Gastrocnemius medialis (tissue), 4 donors: ENCODE measurements around the gene C1orf116.

ENCODE experiments used
- POLR2A ChIP-seq, 2 donors: fragments of 450-650 bp; IDR thresholded peaks; one replicate each; pipeline ENCODE4 v1.6.1; 2017; ENCODE audit warnings: antibody characterized with exemption in 2 of 2, mild to moderate bottlenecking in 2 of 2, moderate library complexity in 2 of 2
- TF ChIP-seq, protein P1 (sequence below), 5 experiments: fragments of 450-650 bp in 3 of 5; fragments of 200-600 bp in 2 of 5; sonication (generic) in 2 of 5; IDR thresholded peaks in 4 of 5; conservative IDR thresholded peaks in 1 of 5; 1 replicate in 4 of 5; 2 replicates in 1 of 5; pipeline ENCODE4 v1.5.1; 2016 to 2019; ENCODE audit warnings: antibody characterized with exemption in 5 of 5, mild to moderate bottlenecking in 3 of 5, moderate library complexity in 3 of 5

DNA sequence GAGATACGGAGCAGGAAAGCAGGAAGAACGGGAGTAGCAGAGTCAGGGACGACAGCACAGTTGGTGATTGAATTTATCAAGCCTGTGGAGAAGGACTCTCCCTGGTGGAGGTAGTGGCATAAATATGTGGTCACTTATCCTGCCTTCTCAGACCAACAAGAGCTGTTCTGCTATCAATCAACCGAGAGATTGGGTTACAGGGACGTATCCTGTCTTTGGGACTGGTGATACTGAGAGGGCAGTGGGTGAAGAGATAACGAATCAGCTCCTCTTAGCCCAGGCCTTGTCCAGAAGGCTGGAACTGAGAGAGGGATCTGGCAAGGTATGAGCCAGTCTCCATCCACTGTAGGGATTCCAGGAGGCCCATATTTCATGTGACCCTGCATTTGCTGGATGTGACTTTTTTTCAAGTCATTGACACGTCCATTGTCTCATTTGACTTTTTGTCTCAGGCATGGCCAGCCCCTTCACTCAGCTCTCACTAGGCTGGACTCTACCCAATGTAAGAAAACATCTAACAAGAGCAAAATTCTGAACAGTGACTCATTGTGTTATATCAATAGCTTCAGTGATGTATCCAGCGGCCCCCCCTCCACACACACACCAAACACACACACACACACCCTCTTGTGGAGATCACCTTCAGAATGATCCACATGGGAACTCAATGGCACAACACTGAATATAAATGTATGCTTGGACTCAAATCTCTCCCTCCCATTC, 11.3 kb downstream of the C1orf116 start:
- TF ChIP-seq, protein P1, sequence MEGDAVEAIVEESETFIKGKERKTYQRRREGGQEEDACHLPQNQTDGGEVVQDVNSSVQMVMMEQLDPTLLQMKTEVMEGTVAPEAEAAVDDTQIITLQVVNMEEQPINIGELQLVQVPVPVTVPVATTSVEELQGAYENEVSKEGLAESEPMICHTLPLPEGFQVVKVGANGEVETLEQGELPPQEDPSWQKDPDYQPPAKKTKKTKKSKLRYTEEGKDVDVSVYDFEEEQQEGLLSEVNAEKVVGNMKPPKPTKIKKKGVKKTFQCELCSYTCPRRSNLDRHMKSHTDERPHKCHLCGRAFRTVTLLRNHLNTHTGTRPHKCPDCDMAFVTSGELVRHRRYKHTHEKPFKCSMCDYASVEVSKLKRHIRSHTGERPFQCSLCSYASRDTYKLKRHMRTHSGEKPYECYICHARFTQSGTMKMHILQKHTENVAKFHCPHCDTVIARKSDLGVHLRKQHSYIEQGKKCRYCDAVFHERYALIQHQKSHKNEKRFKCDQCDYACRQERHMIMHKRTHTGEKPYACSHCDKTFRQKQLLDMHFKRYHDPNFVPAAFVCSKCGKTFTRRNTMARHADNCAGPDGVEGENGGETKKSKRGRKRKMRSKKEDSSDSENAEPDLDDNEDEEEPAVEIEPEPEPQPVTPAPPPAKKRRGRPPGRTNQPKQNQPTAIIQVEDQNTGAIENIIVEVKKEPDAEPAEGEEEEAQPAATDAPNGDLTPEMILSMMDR (IDR thresholded peaks at IDR 0.05 in 4 of 5, conservative IDR thresholded peaks at IDR 0.05 in 1 of 5) = no peak
- no peak for TF ChIP-seq POLR2A (IDR thresholded peaks at IDR 0.05)
